BE2C (cell line): ENCODE measurements around the gene ATP2A1.

Source experiments
- DNase-seq: peaks from one replicate; pipeline ENCODE4 v3.0.0-alpha.2; 2020
- H3K27me3 ChIP-seq: fragments of 250-450 bp; sonication (Bioruptor Pico); 2 replicates; pipeline ENCODE4 v1.5.1; 2020; ENCODE audit warnings: mild to moderate bottlenecking
- H3K36me3 ChIP-seq: fragments of 250-450 bp; sonication (Bioruptor Pico); 2 replicates; pipeline ENCODE4 v1.5.1; 2020; ENCODE audit warnings: mild to moderate bottlenecking
- H3K4me1 ChIP-seq: fragments of 250-450 bp; sonication (Bioruptor Pico); 2 replicates; pipeline ENCODE4 v1.5.1; 2020
- H3K4me3 ChIP-seq: 2 replicates; pipeline ENCODE4 v1.5.1; 2011; ENCODE audit warnings: low read depth, low read length
- H3K9me3 ChIP-seq: fragments of 250-450 bp; sonication (Bioruptor Pico); 2 replicates; pipeline ENCODE4 v1.5.1; 2020
- TF ChIP-seq, protein P1 (sequence below): IDR thresholded peaks from 2 replicates; pipeline ENCODE4 v1.5.1; 2012; ENCODE audit warnings: mild to moderate bottlenecking, low read depth, low read length

The ATP2A1 gene

GRCh38 chr16:28835864-28836760 lies 42.2 kb upstream of the ATP2A1 start:
- Histone ChIP-seq H3K27me3 (no peaks in the 10 kb centered on the region), H3K36me3 (peaks cover 65% of the 10 kb centered on the region), H3K4me1 (no peaks in the 10 kb centered on the region), H3K9me3 (no peaks in the 10 kb centered on the region), H3K4me3 (no peak overlapping the region)
- DNase-seq: no peak
- TF ChIP-seq, protein P1, sequence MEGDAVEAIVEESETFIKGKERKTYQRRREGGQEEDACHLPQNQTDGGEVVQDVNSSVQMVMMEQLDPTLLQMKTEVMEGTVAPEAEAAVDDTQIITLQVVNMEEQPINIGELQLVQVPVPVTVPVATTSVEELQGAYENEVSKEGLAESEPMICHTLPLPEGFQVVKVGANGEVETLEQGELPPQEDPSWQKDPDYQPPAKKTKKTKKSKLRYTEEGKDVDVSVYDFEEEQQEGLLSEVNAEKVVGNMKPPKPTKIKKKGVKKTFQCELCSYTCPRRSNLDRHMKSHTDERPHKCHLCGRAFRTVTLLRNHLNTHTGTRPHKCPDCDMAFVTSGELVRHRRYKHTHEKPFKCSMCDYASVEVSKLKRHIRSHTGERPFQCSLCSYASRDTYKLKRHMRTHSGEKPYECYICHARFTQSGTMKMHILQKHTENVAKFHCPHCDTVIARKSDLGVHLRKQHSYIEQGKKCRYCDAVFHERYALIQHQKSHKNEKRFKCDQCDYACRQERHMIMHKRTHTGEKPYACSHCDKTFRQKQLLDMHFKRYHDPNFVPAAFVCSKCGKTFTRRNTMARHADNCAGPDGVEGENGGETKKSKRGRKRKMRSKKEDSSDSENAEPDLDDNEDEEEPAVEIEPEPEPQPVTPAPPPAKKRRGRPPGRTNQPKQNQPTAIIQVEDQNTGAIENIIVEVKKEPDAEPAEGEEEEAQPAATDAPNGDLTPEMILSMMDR: no peak

GRCh38 chr16:28836761-28837064 lies 41.6 kb upstream of the ATP2A1 start:
- H3K4me1 ChIP-seq: no peaks in the 10 kb centered on the region
- no peak for DNase-seq
- H3K36me3 ChIP-seq: peaks cover 59% of the 10 kb centered on the region
- no peak overlapping the region for H3K4me3 ChIP-seq
- TF ChIP-seq, protein P1: no peak
- no peaks in the 10 kb centered on the region for H3K27me3 ChIP-seq
- H3K9me3 ChIP-seq: no peaks in the 10 kb centered on the region

DNA sequence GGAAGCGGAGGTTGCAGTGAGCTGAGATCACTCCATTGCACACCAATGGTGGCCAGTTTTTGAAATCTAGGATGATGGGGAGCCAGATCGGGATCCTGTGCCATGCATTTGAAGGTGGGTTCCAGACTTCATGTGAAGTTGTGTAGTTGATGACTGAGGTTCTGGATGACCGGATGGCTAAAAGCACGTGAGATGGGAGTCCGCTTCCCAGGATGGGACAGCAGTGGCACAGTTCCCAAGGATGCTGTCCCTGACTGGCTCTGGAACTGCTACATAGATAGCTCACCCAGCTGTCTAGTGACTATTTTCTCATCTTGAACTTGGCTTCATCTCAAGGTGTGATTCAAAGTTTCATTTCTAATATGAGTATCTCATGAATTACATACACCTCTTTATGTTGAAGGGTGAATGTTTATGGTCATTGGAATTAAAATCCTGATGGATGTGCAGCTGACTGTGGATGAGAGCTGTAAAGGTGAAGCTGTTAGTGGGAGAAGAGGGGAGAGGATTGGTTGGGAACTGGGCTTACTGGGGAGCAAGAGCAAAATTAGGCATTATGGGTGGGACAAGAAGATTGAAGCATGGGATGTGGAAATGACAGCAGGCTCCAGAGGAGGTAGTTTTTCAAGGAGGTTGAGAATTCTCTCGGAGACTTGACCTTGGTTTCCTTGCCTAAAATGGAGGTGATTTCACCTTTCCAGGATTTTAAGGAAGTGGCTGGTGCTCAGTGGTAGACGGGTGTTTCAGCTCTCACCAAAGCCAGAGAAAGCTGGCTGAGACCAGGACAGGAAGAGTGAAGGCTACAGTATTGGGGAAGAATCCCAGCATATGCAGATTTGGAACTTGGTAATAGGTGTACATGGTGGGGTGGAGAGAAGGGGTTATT lies 40.4 kb upstream of the ATP2A1 start:
- TF ChIP-seq, protein P1: no peak
- DNase-seq: no peak
- H3K27me3 ChIP-seq: no peaks in the 10 kb centered on the region
- H3K4me3 ChIP-seq: no peak overlapping the region
- H3K9me3 ChIP-seq: no peaks in the 10 kb centered on the region
- no peaks in the 10 kb centered on the region for H3K4me1 ChIP-seq
- peaks cover 58% of the 10 kb centered on the region for H3K36me3 ChIP-seq

GRCh38 chr16:28838558-28838918 lies 39.8 kb upstream of the ATP2A1 start:
- peaks cover 58% of the 10 kb centered on the region for H3K36me3 ChIP-seq

GRCh38 chr16:28839004-28839639 lies 39.2 kb upstream of the ATP2A1 start:
- Histone ChIP-seq H3K9me3 (no peaks in the 10 kb centered on the region), H3K27me3 (no peaks in the 10 kb centered on the region), H3K36me3 (peaks cover 58% of the 10 kb centered on the region), H3K4me1 (no peaks in the 10 kb centered on the region), H3K4me3 (no peak overlapping the region)
- TF ChIP-seq, protein P1: no peak
- no peak for DNase-seq

More at GRCh38 chr16:28838558-28838918, 39.8 kb upstream of the ATP2A1 start:
- Histone ChIP-seq H3K9me3 (no peaks in the 10 kb centered on the region), H3K27me3 (no peaks in the 10 kb centered on the region), H3K4me3 (no peak overlapping the region), H3K4me1 (no peaks in the 10 kb centered on the region)
- no peak for DNase-seq
- TF ChIP-seq, protein P1: no peak
